Tibial artery (tissue), 4 donors: ENCODE measurements around the gene KLHL29.

Source experiments
- DNase-seq, 2 donors: peaks; one replicate each; pipeline ENCODE4 v3.0.0-alpha.2; 2019
- H3K27ac ChIP-seq, 2 donors: fragments of 200-600 bp; sonication (generic) in 1 of 2; 1 replicate in 1 of 2; 2 replicates in 1 of 2; pipeline ENCODE4 v1.5.1; 2018 to 2019; ENCODE audit warnings: mild to moderate bottlenecking in 1 of 2
- H3K27me3 ChIP-seq, 2 donors: fragments of 200-600 bp; sonication (generic) in 1 of 2; one replicate each; pipeline versions ENCODE4 v1.5.1 to v1.6.0; 2016 to 2019
- H3K36me3 ChIP-seq, 3 donors: fragments of 200-600 bp; sonication (generic) in 2 of 3; one replicate each; pipeline ENCODE4 v1.5.1; 2016 to 2019; ENCODE audit warnings: mild to moderate bottlenecking in 2 of 3
- H3K4me1 ChIP-seq, 4 donors: fragments of 200-600 bp; sonication (generic) in 2 of 4; 1 replicate in 3 of 4; 2 replicates in 1 of 4; pipeline ENCODE4 v1.5.1; 2016 to 2019
- H3K4me3 ChIP-seq, 2 donors: fragments of 200-600 bp; sonication (generic) in 1 of 2; 1 replicate in 1 of 2; 2 replicates in 1 of 2; pipeline ENCODE4 v1.5.1; 2018 to 2019; ENCODE audit warnings: mild to moderate bottlenecking in 2 of 2
- H3K9me3 ChIP-seq, 3 donors: fragments of 200-600 bp; sonication (generic) in 1 of 3; one replicate each; pipeline ENCODE4 v1.5.1; 2016 to 2019
- intact Hi-C: fragments of 100-400 bp; cut with DNase I; formaldehyde crosslinking; loops from one replicate; pipeline ENCODE4 v1.15.0; 2023; ENCODE audit warnings: low total_unique reads
- TF ChIP-seq, protein P1 (sequence below), 2 experiments: fragments of 200-600 bp in 1 of 2; fragments of 450-650 bp in 1 of 2; IDR thresholded peaks; one replicate each; pipeline ENCODE4 v1.5.1; 2017 to 2019; ENCODE audit warnings: antibody characterized with exemption in 2 of 2, mild to moderate bottlenecking in 1 of 2, moderate library complexity in 1 of 2

Gene KLHL29

DNA sequence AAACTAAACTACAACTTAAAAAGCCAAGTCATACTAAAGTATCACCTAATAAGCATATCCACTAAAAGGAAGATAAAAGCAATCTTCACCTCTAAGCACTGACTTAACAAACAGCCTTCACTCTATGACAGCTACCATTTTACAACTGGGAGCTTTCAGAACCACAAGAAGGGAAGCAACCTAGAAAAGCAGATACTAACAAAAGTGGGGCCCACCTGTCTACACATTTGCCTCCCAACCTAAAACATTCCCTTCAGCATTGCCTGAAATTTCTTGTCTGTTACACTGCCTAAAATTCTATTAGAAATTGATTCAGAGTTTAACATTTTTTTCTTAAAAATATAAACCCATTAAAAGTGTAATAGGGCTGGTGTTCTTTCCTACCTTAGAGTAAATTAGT lies 370.0 kb downstream of the KLHL29 start:
- no peak for DNase-seq
- Histone ChIP-seq H3K36me3 (peaks cover 23 to 29% (median 28%) of the 10 kb centered on the region in 3 donors), H3K4me3 (no peak overlapping the region), H3K27ac (no peak overlapping the region), H3K4me1 (no peaks in the 10 kb centered on the region), H3K9me3 (no peaks in the 10 kb centered on the region), H3K27me3 (no peaks in the 10 kb centered on the region)
- TF ChIP-seq, protein P1, sequence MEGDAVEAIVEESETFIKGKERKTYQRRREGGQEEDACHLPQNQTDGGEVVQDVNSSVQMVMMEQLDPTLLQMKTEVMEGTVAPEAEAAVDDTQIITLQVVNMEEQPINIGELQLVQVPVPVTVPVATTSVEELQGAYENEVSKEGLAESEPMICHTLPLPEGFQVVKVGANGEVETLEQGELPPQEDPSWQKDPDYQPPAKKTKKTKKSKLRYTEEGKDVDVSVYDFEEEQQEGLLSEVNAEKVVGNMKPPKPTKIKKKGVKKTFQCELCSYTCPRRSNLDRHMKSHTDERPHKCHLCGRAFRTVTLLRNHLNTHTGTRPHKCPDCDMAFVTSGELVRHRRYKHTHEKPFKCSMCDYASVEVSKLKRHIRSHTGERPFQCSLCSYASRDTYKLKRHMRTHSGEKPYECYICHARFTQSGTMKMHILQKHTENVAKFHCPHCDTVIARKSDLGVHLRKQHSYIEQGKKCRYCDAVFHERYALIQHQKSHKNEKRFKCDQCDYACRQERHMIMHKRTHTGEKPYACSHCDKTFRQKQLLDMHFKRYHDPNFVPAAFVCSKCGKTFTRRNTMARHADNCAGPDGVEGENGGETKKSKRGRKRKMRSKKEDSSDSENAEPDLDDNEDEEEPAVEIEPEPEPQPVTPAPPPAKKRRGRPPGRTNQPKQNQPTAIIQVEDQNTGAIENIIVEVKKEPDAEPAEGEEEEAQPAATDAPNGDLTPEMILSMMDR (IDR thresholded peaks at IDR 0.05) = no peak
- intact Hi-C loops = loop anchor here (10.0 kb wide), 1 partner anchor 390 kb away; no protein-coding TSS in a partner anchor

DNA sequence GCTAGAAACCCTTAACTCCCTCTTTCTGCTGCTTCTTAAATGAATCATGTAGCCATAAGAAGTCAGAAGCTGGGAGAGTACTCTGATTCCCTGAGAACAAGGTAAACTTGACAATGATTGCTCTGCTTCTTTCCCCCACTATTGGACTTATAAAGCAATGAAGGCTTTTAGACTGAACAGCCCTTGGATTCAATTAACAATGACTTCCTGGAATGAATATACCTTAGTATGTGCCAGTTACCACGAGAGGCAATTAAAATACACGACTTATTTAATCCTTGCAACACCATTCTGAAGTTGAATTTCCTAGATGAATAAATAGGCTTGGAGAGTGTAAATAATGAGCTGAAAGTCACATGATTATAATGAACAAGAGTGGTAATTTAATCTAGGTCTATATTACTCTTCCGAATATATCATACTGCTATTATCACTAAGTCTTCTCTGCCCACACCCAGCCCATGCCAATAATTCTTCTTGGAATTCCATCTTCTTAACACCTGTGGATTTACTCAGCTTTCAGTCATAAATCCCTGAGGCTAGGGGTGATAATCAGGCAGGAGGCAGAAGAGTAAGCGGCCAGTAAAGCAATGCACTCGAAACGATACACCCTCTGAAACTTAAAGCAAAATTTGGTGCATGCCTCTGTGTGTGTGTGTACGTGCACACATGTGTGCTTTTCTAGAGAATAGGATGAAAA lies 371.8 kb downstream of the KLHL29 start:
- TF ChIP-seq, protein P1 (IDR thresholded peaks at IDR 0.05) = no peak
- Histone ChIP-seq H3K27ac (no peak overlapping the region), H3K36me3 (peaks cover 13 to 23% (median 19%) of the 10 kb centered on the region in 3 donors), H3K27me3 (no peaks in the 10 kb centered on the region), H3K9me3 (no peaks in the 10 kb centered on the region), H3K4me1 (no peaks in the 10 kb centered on the region), H3K4me3 (no peak overlapping the region)
- intact Hi-C loops = loop anchor here (10.0 kb wide), 1 partner anchor 392 kb away; no protein-coding TSS in a partner anchor
- DNase-seq = no peak

DNA sequence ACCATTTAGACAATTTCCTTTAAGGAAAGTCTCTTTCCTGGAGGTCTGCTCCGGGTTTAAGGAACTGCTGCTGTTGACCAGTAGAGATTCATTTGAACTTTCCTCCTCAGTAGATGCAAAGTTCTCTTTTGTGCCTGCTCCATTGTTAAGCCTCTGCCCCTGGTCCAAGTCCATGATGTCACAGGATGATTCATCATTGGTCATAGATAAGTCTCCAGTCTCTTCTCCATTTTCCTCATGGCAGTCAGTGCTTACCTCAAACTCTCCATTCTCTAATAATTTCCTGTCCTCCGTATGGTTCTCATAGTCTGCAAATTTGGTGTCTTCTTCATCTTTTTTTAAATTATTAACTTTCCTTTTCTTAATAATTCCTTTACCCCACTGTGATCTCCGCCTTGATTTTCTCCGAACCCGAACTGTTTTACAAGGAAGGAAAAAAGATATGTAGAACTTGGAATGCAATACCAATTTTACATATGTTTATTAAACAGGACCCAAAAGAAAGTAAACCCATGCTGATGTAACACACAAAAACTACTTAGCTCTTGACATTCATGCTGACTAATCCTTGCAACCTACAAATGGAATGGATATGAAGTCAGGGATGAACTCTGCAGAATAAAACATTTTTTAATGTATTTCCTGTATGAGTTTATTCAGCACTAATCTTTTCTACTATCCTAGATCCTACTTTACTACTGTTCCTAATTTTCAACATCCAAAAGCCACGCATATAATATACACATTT lies 372.9 kb downstream of the KLHL29 start:
- TF ChIP-seq, protein P1 (IDR thresholded peaks at IDR 0.05) = no peak
- intact Hi-C loops = loop anchor here (10.0 kb wide), 1 partner anchor 393 kb away; no protein-coding TSS in a partner anchor
- peaks cover 10 to 18% (median 17%) of the 10 kb centered on the region in 3 donors for H3K36me3 ChIP-seq
- no peaks in the 10 kb centered on the region for H3K9me3 ChIP-seq
- DNase-seq = no peak
- no peak overlapping the region for H3K27ac ChIP-seq
- H3K27me3 ChIP-seq = no peaks in the 10 kb centered on the region
- H3K4me3 ChIP-seq = no peak overlapping the region
- H3K4me1 ChIP-seq = no peaks in the 10 kb centered on the region
